ENCODE data around the gene CMKLR1. TPM values are rescaled to one million over a fixed set of nuclear protein-coding genes. Genes with fewer than 3 reads are reported as not detected.

Gene CMKLR1
- total and polyA plus RNA-seq, 10 of the 15 experiments (the other 5 are each of a cell fraction or from before 2014, with no cell fraction given), result 13.8 to 52.3 (median 26.2) TPM

DNA sequence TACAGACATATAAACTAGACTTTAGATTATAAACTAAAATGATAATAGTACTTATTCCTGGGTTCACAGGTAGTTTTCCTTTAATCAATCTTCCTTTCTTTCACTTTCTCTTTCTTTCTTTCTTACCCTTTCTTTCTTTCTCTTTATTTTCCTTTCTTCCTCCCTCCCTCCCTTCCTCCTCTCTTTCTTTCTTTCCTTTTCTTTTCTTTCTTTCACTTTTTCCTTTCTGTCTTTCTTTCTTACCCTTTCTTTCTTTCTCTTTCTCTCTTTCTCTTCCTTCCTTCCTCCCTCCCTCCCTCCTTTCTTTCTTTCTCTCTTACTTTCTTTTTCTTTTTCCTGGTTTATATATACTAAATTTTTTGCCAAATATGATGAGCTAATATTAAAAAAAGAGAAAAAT, 61.5 kb downstream of the CMKLR1 start:
- RAD21 ChIA-PET (ENCODE audit: unreplicated experiment), result interaction anchor here (0.6 kb wide), 1 partner anchor 388 kb away, joined by 3 read pairs; no protein-coding TSS in a partner anchor
- TF ChIP-seq, protein P1, sequence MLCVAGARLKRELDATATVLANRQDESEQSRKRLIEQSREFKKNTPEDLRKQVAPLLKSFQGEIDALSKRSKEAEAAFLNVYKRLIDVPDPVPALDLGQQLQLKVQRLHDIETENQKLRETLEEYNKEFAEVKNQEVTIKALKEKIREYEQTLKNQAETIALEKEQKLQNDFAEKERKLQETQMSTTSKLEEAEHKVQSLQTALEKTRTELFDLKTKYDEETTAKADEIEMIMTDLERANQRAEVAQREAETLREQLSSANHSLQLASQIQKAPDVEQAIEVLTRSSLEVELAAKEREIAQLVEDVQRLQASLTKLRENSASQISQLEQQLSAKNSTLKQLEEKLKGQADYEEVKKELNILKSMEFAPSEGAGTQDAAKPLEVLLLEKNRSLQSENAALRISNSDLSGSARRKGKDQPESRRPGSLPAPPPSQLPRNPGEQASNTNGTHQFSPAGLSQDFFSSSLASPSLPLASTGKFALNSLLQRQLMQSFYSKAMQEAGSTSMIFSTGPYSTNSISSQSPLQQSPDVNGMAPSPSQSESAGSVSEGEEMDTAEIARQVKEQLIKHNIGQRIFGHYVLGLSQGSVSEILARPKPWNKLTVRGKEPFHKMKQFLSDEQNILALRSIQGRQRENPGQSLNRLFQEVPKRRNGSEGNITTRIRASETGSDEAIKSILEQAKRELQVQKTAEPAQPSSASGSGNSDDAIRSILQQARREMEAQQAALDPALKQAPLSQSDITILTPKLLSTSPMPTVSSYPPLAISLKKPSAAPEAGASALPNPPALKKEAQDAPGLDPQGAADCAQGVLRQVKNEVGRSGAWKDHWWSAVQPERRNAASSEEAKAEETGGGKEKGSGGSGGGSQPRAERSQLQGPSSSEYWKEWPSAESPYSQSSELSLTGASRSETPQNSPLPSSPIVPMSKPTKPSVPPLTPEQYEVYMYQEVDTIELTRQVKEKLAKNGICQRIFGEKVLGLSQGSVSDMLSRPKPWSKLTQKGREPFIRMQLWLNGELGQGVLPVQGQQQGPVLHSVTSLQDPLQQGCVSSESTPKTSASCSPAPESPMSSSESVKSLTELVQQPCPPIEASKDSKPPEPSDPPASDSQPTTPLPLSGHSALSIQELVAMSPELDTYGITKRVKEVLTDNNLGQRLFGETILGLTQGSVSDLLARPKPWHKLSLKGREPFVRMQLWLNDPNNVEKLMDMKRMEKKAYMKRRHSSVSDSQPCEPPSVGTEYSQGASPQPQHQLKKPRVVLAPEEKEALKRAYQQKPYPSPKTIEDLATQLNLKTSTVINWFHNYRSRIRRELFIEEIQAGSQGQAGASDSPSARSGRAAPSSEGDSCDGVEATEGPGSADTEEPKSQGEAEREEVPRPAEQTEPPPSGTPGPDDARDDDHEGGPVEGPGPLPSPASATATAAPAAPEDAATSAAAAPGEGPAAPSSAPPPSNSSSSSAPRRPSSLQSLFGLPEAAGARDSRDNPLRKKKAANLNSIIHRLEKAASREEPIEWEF (IDR thresholded peaks at IDR 0.05; ENCODE audit: insufficient replicate concordance, low read depth, low read length), result no peak
- TF ChIP-seq ZNF622 (IDR thresholded peaks at IDR 0.05) (no peak), ZBTB11 (CRISPR knock-in tag; IDR thresholded peaks at IDR 0.05) (no peak), HCFC1 (IDR thresholded peaks at IDR 0.05; ENCODE audit: low read length) (no peak), JUND (IDR thresholded peaks at IDR 0.05; ENCODE audit: low read depth, low read length) (no peak), PAX8 (IDR thresholded peaks at IDR 0.05) (no peak), HDAC2 (IDR thresholded peaks at IDR 0.05) (no peak)
- TF ChIP-seq, protein P2, sequence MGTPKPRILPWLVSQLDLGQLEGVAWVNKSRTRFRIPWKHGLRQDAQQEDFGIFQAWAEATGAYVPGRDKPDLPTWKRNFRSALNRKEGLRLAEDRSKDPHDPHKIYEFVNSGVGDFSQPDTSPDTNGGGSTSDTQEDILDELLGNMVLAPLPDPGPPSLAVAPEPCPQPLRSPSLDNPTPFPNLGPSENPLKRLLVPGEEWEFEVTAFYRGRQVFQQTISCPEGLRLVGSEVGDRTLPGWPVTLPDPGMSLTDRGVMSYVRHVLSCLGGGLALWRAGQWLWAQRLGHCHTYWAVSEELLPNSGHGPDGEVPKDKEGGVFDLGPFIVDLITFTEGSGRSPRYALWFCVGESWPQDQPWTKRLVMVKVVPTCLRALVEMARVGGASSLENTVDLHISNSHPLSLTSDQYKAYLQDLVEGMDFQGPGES (IDR thresholded peaks at IDR 0.05), result no peak
- CTCF ChIA-PET, result interaction anchor here (0.6 kb wide), 1 partner anchor 52 kb away, joined by 3 read pairs; no protein-coding TSS in a partner anchor
- Histone ChIP-seq H3K36me3 (ENCODE audit: control insufficient read depth in 2 of 2, insufficient read depth in 2 of 2, low read length in 1 of 2) (no peaks in the 10 kb centered on the region), H3K9ac (ENCODE audit: control insufficient read depth, insufficient read depth, low read length) (no peak overlapping the region), H3K27me3 (replicated peaks in 1 of 2; ENCODE audit: control insufficient read depth in 2 of 2, insufficient read depth in 2 of 2, low read length in 1 of 2) (peaks cover 0 to 4% of the 10 kb centered on the region in 2 experiments; a peak in 1 of 4 replicates), H3K4me1 (ENCODE audit: control insufficient read depth, insufficient read depth, low read length) (no peaks in the 10 kb centered on the region), H2AFZ (ENCODE audit: control insufficient read depth, low read depth, low read length) (no peak overlapping the region), H3K4me2 (ENCODE audit: control insufficient read depth, insufficient read depth) (no peak overlapping the region), H3K27ac (ENCODE audit: control insufficient read depth, insufficient read depth) (no peak overlapping the region), H3K79me2 (ENCODE audit: control insufficient read depth, insufficient read depth, low read length) (no peaks in the 10 kb centered on the region), H3K9me3 (replicated peaks; ENCODE audit: control insufficient read depth, insufficient read depth, low read length) (no peaks in the 10 kb centered on the region; the same call in 2 of the 3 replicates), H3K4me3 (no peak overlapping the region), H4K20me1 (ENCODE audit: control insufficient read depth, insufficient read depth) (no peaks in the 10 kb centered on the region)
- intact Hi-C loops (cut with micrococcal nuclease; ENCODE audit: unreplicated experiment) (no loop called here), in situ Hi-C loops (cut with MboI) (no loop called here)
- no peak for DNase-seq (ENCODE audit: low read depth, low spot score)
- SMC1A ChIA-PET (ENCODE audit: uncharacterized antibody, unreplicated experiment), result interaction anchor here (0.9 kb wide), 2 partner anchors 8 to 12 kb away, joined by 3 to 4 read pairs; no protein-coding TSS in a partner anchor
- POLR2A ChIA-PET, result no interaction called here
- no peak for FAIRE-seq
- no peak for ATAC-seq
- BruUV-seq (replicated peaks), result no TSS peak
